ENCODE data around the gene VSIG2.

VSIG2 gene

GRCh38 chr11:124737638-124738305 is 14.3 kb downstream of the VSIG2 start:
- H3K4me2 ChIP-seq: no peak overlapping the region
- H3K27me3 ChIP-seq (ENCODE audit: insufficient read depth, low read depth): no peaks in the 10 kb centered on the region
- no peaks in the 10 kb centered on the region for H3K79me2 ChIP-seq (ENCODE audit: insufficient read depth, low read depth)
- no peaks in the 10 kb centered on the region for H3K36me3 ChIP-seq (ENCODE audit: insufficient read depth)
- no peaks in the 10 kb centered on the region for H3K4me1 ChIP-seq (ENCODE audit: low read depth, poor library complexity, severe bottlenecking)
- no peak overlapping the region for H3K4me3 ChIP-seq (IDR thresholded peaks at IDR 0.05; ENCODE audit: insufficient read depth, low read depth, low read length)
- H3K27ac ChIP-seq: no peak overlapping the region
- H3K9ac ChIP-seq: no peak overlapping the region
- TF ChIP-seq CTCF (conservative IDR thresholded peaks at IDR 0.05; ENCODE audit: low read depth, low read length): no peak
- H2AFZ ChIP-seq (ENCODE audit: low read depth): no peak overlapping the region
- H4K20me1 ChIP-seq (ENCODE audit: insufficient read depth): no peaks in the 10 kb centered on the region

DNA sequence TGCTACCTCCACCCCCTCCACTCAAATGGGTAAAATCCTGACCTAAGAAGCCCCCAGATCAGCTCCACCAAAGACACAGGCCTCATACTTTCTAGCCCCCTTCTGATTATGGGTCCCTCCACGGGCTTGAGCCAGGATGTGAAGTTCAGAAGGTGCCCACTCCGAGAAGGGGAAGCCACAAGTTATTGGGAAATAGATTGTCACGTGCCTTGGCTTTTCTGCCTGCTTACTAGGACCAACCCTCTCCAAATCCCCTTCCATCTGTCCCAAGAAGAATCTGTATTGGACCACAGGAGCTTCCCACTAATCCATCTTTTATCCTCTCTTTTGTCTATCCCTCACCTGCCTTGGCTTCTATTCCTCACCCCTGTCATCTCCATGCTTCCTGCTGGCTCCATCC is 15.3 kb downstream of the VSIG2 start:
- Histone ChIP-seq H3K27me3 (ENCODE audit: insufficient read depth, low read depth) (no peaks in the 10 kb centered on the region), H3K79me2 (ENCODE audit: insufficient read depth, low read depth) (no peaks in the 10 kb centered on the region), H2AFZ (ENCODE audit: low read depth) (no peak overlapping the region), H3K36me3 (ENCODE audit: insufficient read depth) (no peaks in the 10 kb centered on the region), H4K20me1 (ENCODE audit: insufficient read depth) (no peaks in the 10 kb centered on the region), H3K4me1 (ENCODE audit: low read depth, poor library complexity, severe bottlenecking) (no peaks in the 10 kb centered on the region), H3K9ac (no peak overlapping the region), H3K27ac (no peak overlapping the region), H3K4me3 (IDR thresholded peaks at IDR 0.05; ENCODE audit: insufficient read depth, low read depth, low read length) (no peak overlapping the region), H3K4me2 (no peak overlapping the region)
- no peak for TF ChIP-seq CTCF (conservative IDR thresholded peaks at IDR 0.05; ENCODE audit: low read depth, low read length)

DNA sequence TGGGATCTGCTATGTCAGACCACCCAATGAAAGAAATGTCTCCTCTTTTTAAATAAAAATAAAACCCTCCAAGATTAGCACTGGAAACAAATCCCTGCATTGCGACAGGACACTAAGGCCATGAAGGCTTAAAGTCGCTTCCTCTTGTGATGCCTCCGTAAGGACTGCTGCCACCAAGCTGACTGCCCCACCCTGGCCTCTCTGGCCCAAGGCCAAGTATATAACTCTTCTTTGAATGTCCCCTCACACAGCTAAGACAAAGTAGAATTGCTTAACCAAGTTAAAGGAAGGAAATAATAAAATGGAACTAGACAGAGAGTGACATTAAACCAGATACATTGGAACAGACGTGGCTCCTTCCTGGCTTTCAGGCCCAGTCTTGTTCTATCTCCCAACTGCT is 19.8 kb downstream of the VSIG2 start:
- H3K4me1 ChIP-seq (ENCODE audit: low read depth, poor library complexity, severe bottlenecking): no peaks in the 10 kb centered on the region
- no peak overlapping the region for H3K9ac ChIP-seq
- no peak overlapping the region for H3K4me3 ChIP-seq (IDR thresholded peaks at IDR 0.05; ENCODE audit: insufficient read depth, low read depth, low read length)
- no peaks in the 10 kb centered on the region for H4K20me1 ChIP-seq (ENCODE audit: insufficient read depth)
- no peak overlapping the region for H3K27ac ChIP-seq
- TF ChIP-seq CTCF (conservative IDR thresholded peaks at IDR 0.05; ENCODE audit: low read depth, low read length): no peak
- H3K36me3 ChIP-seq (ENCODE audit: insufficient read depth): no peaks in the 10 kb centered on the region
- no peaks in the 10 kb centered on the region for H3K27me3 ChIP-seq (ENCODE audit: insufficient read depth, low read depth)
- no peak overlapping the region for H2AFZ ChIP-seq (ENCODE audit: low read depth)
- H3K79me2 ChIP-seq (ENCODE audit: insufficient read depth, low read depth): no peaks in the 10 kb centered on the region
- H3K4me2 ChIP-seq: no peak overlapping the region

- Histone ChIP-seq H3K4me2 (no peak overlapping the region), H3K27me3 (ENCODE audit: insufficient read depth, low read depth) (no peaks in the 10 kb centered on the region), H3K4me3 (IDR thresholded peaks at IDR 0.05; ENCODE audit: insufficient read depth, low read depth, low read length) (no peak overlapping the region), H4K20me1 (ENCODE audit: insufficient read depth) (no peaks in the 10 kb centered on the region), H2AFZ (ENCODE audit: low read depth) (no peak overlapping the region), H3K36me3 (ENCODE audit: insufficient read depth) (no peaks in the 10 kb centered on the region), H3K4me1 (ENCODE audit: low read depth, poor library complexity, severe bottlenecking) (no peaks in the 10 kb centered on the region), H3K9ac (no peak overlapping the region), H3K27ac (no peak overlapping the region), H3K79me2 (ENCODE audit: insufficient read depth, low read depth) (no peaks in the 10 kb centered on the region)
- TF ChIP-seq CTCF (conservative IDR thresholded peaks at IDR 0.05; ENCODE audit: low read depth, low read length): no peak
Measured at GRCh38 chr11:124729571-124729970, 22.5 kb downstream of the VSIG2 start.

Measured in KMS-11 (cell line).